GM18867 (cell line): ENCODE data around the gene JPH2.
"Not testable (repeated sequence)": the region's sequence is repeated elsewhere in the genome, so short reads cannot be mapped to it uniquely, and the experiment has no call there.

Experiments used
- ATAC-seq: cut with Tn5 transposase; IDR thresholded peaks from one replicate; pipeline ENCODE4 v1.9.1; 2021; ENCODE audit warnings: mild to moderate bottlenecking, moderate library complexity; ENCODE audit not compliant: unreplicated experiment

JPH2 gene

DNA sequence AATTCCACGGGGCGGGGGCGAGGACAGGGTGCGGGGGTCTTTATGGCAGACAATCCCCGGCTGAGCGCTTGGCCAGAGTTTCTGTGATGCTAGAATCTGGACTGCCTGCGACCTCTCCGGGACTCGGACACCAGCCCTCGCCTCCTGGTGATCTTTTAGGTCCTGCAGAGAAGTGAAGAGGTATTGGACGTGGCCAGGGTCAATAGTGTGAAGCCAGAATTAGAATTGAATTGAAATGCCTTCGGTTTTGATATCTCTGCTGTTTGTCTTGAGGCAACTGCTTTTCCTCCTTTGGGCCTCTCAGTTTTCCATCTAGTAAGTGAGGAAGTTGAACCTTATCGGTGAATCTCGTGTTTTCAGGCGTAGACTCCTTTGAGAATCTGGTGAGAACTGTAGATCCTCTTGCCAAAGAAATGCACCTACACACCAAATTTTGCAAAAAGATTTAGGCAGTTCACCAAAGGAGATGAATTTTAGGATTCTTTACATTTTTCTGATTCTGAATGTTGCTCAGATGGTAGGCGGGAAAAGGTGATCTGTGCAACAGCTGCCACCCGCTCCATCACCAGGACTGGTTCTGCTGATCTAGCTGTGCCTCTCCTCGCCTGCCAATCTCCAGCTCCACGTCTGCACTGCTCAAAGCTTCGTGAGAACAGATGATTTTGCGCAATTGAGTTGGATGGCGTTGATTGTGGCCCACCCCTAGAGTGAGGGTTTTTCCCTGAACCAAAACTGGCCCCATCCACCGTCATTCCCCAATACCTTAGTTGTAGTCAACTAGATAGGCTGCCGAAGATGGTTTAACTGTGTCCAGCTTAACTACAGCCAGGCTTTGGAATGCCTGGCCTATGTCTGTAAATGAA is 24.4 kb upstream of the JPH2 start:
- ATAC-seq: peak; percentile 10

DNA sequence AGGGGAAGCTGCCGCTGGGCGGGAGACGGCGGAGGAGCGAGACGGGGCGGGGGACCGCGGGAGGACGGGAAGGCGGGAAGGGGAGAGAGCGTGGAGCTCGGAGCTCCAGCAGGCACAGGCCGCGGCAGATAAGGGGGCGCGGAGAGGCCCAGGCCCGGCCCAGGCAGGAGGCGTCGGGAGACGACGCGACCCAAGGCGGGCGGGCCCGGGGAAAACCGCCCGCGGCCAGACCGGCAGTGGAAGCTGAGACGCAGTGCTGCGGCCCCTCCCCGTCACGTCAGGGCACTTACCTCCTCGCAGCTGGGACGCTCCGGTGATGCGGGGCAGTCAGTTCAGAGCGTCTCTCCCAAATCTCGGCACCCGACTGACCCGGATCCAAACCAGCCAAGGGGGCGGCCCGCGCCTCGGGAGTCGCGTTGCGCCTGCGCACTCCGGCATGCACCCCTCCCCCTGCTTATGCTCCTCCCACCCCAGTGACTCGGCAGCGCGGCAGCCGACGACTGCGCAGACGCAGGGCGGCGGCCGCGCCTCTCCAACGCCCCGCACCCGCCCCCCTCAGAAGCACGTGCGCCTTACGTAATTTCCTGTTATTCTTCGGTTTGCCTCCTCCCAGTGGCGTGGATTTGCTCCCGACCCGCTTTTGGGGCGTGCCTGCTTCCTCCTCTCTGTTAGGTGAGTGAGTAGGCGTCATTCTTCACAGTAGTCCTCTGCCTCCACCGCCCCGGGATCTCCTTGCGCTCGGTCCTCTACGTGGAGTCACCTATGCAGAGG is 23.6 kb upstream of the JPH2 start, which contains the start of gene OSER1:
TSS of gene OSER1 (minus strand) at position 366 of the 771 bp plus-strand sequence. CDS start 3,814 bp downstream, outside the sequence.
- peak; percentile 84 for ATAC-seq

DNA sequence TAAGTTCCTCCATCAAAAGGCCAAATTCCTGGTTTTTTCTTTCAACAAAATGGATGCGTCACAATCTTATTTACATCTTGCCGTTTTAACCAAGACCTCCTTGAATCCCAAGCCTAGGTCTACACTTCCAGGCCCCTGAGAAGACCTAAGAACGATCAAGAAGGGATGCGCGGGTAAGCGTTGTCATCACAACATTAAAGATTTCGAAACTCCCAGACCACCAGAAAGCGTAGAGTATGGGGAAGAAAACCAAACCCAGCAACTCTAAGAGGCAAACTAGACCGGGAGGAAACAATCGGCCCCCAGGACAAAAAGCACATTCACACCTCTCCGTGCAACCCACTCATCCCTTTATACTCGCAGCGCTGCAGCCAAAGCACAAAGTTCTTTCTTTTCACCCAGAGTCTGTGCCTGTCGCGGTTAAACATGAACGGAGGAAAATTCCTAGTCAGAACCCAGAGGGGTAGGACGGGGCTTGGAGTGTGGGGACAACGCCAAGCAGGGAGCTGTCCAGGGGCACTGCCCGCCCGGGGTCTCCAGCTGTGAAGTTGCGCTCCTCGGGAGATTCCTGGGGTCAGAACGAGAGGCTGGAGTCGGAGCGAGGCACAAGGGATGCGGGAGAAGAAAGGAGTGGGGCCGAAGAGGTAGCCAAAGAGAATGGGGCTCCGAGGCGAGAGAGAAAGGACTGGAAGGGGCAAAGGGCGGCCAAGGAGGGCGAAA is 22.9 kb upstream of the JPH2 start:
- peak; percentile 5 for ATAC-seq

DNA sequence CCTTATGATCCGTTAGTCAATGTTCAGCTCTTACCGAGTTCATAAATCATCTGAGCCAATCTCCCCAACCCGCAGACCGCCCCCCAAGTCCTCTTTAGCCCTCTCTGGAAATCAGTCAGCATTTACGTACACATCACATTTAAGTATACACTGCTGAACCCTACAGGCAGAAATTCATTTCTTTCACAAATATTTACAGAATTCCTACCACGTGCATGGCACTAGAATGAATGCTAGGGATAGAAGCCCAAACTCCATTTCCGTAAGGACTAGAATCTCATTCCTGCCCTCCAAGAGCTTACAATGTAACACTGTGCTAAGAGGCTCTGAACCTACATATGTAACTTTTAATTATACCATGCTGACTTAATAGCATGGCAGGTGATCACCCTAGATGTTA is 21.8 kb upstream of the JPH2 start:
- no peak for ATAC-seq

DNA sequence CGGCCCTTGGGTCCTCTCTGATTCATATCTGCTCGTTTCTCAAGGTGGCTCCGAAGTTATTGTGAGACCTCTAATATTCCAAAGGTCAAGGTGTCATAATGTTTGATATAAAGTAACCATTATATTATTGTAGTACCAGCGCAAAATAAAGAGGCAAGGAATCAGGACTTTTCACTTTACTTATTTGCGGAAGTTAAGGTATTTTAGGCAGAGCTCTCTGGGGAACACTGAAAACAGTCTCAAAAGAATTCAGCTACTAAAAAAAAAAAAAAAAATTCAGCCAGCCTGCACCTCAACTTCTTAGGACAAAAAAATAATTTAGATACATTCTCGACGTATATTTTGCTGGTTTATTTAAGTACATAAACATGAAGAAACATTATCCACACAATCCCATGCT is 21.2 kb upstream of the JPH2 start:
- ATAC-seq: no peak

DNA sequence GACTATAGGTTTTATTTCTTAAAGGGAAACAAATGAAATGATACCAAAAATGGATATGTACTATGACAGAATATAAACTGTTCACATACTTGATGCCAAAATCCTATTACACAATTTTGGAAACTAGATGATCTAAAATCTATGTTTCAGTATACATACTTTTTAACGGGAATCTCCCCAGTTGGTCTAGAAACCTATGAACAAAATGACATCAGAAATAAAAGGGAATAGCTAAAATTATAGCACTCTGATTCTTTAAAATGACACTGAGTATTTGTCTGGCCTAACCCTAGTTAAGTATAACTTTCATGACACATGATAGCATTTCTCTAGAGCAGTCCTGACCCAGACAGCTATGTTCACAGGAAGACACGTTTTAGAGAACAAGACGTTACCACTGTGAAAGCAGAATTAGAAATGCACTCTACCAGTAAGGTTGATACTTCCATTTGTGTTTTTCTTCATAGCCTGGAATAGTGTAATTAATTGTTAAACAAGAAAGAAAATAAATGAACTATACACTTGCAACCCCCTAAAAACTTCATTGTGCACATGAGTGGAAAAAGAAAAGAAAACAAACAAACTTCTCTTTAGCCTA is 20.2 kb upstream of the JPH2 start:
- no peak for ATAC-seq

DNA sequence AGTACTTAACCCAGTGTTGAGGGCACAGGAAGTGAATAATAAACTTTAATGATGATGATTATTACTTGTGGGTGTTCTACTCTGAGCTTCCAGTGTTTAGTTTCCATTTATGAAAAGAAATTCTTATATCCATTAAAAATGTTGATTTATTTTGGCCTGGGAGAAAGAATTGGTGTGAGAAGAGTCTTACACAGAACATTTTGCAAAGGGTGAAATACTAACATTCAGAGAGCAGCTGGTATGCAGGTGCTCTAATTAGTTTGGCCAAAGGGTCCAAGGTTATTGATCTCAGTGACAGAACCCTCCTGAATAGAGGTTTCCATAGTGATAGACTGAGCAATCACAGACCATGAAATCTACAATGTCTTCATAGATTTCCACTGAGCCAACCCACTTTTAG is 19.1 kb upstream of the JPH2 start:
- ATAC-seq: no peak

DNA sequence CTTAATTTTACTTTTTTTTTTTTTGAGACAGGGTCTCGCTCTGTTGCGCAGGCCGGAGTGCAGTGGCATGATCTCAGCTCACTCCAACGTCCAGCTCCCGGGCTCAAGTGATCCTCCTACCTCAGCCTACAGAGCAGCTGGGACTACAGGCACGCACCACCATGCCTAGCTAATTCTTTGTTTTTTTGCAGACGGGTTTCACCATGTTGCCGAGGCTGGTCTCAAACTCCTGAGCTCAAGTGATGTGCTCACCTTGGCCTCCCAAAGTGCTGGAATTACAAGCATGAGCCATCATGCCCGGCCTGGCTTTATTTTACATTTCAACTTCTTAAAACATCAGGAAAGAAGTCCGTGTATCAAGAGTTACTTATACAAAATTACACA is 17.8 kb upstream of the JPH2 start:
- no peak for ATAC-seq

DNA sequence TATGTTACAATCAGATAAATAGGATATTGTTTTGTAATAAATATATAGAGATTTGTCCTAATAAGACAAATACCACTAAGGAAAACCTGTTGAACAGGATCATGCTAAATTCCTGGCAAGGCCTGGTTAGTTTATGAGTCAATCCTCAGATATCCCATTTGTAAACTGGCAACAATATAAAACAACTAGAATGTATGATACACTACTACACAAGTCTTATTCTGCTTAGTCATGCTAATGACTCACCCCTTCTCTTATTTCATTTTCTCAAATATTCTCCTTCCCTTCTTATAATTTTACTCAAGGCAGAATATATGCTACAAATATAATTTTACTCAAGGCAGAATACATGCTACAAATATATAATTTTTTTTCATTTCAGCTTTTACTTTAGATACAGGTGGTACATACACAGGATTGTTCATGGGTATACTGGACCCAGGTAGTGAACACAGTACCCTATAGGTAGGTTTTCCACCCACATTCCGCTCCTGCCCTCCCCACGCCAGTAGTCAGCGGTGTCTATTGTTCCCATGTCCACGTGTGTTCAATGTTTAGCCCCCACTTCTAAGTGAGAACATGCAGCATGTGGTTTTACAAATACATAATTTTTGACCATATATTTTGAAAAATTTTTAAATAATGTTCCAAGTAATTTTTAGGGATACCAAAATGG is 17.3 kb upstream of the JPH2 start:
- ATAC-seq: no peak

DNA sequence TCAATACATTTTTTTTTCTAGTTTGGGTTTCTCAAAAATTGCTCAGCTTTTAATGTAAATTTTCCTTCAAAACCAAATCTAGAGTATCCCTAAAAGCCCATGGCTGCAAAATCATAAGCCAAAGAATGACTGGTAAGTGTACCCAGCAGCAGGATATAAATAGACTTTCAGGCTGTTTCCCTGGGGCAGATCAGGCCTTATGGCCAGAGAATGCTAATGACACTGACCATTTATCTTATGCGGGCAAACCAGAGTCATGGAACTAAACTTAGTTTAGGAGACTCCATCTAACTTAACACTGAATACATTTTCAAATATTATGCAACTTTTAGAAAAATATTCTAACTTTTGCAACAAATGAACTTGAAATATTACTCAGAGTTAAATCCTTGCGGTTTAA is 16.2 kb upstream of the JPH2 start:
- no peak for ATAC-seq

DNA sequence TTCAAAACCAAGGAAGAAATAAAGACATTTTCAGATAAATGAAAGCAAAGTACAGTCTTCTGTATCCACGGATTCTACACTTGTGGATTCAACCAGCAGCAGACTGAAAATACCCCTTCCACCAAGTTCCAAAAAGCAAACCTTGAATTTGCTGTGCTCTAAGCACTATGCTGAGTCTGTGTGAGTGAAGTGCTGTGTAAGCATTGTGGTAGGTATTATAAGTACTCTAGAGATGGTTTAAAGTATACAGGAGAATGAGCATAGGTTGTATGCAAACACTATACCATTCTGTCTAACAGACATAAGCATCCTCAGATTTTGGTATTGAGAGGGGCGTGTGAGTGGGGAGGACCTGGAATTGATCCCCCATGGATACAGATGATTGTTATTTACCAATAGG is 14.0 kb upstream of the JPH2 start:
- ATAC-seq: no peak

DNA sequence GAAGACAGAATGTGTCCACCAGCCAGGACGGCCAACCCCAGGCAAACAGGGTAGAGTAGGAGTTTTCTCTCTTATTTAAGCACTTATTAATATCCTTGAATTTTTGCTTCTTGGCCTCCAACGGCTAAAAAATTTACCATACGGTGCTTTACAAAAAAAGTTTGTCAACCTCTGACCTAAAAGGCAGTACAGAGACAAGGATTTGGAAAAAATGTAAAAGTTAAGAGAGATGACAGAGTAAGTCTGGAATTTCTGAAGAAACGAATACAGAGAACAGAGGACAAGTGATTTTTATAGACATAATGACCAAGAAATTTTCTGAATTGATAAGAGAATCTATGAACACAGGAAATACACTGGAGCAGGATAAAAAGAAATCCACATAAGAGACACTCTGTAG is 13.4 kb upstream of the JPH2 start:
- no peak for ATAC-seq

DNA sequence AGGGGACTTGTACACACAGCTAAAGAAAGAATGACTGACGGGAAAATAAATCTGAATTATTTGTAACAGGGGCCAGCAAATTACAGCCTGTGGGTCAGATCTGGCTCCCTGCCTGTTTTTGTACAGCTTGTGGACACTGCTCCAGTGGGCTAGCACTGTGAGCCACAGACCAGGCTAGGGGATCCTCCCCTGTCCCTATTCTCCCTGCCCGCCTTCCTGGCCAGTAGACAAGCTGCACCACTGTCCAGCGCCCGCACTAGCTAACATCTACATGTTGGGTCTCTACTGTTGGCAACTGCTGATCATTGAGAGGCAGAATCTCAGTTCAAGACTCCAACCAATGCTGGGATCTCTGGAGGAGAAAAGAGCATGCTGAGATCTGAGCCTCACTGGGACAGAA is 12.9 kb upstream of the JPH2 start:
- no peak for ATAC-seq

DNA sequence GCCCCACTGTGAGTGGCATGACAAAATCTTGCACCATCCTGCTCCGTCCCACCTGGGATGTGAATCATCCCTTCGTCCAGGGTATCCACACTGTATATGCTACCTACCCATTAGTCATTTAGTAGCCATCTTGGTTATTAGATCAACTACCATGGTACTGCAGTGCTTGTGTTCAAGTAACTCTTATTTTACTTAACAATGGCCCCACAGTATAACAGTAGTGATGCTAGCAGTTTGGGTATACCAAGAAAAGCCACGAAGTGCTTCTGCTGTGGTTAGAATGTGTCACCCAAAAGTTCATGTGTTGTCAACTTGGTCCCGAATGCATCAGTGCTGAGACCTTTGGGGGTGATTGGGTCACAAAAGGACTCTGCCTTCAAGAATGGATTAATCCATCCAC is 11.9 kb upstream of the JPH2 start:
- ATAC-seq: no peak

DNA sequence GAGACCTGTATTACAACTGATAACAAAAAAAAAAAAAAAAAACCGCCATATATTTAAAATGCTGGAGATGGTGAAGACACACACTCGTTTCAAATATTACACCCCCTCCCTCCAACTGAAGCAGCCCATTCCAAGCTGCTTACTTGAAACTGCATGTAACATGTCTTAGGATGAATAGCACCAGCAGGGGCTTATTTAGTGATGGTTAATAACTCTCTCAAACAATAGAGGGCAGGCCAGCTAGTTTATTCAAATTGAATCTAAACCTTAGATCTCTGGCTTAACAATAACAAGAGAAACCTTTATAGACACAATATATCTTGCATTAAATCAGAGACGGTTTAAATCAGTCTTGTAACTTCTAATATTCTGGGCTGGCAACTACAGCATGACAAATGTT is 9.3 kb upstream of the JPH2 start:
- ATAC-seq: no peak

DNA sequence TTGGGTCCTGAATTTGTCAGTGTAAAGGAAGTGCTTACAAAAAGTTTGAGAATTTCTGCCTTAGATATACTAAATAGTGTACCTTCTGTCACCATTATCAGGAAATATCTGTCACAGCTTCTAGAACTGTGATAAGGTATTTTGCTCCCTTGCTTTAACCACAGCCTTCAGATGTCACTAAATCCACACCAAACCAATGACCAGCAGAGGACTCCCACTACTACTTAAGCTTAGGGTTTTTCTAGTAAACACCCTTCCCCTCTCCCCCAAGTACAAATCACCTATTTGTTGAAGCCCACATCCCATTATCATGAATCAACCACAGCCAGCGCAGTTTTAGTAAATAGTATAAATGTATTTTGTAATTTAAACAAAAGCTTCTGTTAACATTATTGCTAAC is 8.6 kb upstream of the JPH2 start:
- no peak for ATAC-seq

DNA sequence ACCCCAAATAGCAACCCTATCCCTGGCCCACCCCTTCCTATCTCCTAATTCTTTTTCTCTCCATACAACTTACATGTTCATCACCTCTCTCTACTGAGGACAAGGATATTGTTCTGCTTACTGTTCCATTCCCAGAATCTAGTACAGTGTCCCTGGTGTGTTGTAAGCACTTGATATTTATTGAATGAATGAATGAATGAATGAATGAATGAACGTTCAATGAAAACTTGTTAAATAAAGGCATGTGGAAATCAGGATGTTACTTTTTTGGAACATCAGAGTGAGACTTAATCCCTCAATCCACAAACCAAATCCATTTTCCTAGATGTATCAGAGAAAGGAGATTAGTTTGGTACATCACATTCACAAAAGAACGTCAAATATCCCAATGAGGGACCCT is 6.8 kb upstream of the JPH2 start:
- no peak for ATAC-seq

DNA sequence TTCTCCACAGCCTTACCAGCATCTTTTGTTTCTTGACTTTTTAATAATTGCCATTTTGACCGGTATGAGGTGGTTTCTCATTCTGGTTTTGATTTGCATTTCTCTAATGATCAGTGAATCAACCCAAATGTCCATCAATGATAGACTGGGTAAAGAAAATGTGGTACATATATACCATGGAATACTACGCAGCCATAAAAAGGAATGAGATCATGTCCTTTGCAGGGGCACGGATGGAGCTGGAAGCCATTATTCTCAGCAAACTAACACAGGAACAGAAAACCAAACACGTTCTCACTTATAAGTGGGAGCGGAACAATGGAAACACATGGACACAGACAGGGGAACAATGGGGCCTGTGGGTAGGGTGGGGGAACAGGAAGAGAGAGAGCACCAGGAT is 4.7 kb upstream of the JPH2 start:
- ATAC-seq: not testable (repeated sequence)

DNA sequence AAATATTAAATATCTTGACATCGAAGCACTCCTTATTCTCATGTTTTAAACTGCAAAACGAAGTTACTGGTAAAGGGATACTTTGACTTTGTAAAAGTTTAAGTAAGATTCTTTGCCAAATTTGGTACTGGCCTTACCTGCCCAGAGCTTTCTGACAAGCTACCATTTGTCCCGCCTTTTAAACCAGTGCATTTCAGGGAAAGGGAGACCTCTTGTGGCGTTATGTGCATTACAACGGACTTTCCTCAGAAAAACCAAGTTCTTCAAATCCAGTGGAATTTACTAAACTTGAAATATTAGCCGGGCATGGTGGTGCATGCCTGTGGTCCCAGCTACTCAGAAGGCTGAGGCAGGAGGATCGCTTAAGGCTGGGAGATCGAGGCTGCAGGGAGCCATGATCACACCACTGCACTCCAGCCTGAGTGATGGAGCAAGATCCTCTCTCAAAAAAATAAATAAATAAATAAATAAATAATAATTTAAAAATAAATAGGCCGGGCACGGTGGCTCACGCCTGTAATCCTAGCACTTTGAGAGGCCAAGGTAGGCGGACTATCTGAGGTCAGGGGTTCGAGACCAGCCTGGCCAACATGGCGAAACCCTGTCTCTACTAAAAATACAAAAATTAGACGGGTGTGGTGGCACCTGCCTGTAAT is 3.3 kb upstream of the JPH2 start:
- not testable (repeated sequence) for ATAC-seq

DNA sequence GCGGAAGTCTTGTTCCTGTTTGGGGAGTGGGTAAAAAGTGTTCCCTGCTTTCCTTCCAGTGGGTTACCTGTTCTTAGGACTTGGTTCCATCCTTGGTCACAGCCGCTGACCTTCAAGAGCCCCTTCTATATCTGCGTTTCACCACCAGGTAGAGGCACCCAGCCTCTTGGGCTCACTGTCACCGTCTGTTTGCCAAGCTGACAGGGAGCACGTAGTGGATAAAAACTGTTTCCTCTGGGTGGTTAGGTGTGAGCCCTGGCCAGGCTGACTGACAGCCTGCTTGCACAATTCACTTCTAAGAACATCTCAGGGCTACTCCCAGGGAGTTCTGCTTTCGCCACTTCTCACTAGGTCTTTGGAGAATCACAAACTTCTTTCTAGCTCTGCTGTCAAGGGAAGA is 1.8 kb upstream of the JPH2 start:
- no peak for ATAC-seq
